GM12878 (cell line): Measurements from ENCODE around the gene TMCC2. TPM values are rescaled to one million over a fixed set of nuclear protein-coding genes. Genes with fewer than 3 reads are reported as not detected.
A peak's percentile ranks its signal among the peaks of the same experiment; 100 is the strongest.

Experiments used
- ATAC-seq: fragments of 200-7000 bp; cut with Tn5 transposase; 3 replicates; pipeline ENCODE4 v1.9.1; 2020; ENCODE audit warnings: mild to moderate bottlenecking, moderate library complexity
- Bru-seq: library from RNA; stranded (reverse); fragments of 400-500 nt; gene quantifications from one replicate; lab custom pipeline; 2021; lab: Mats Ljungman, UMichigan
- BruChase-seq, 2 experiments: library from RNA; stranded (reverse); fragments of 400-500 nt; gene quantifications; one replicate each; lab custom pipeline; 2021; lab: Mats Ljungman, UMichigan
- BruUV-seq: library from RNA; stranded (reverse); fragments of 400-500 nt; replicated peaks from 2 replicates; lab custom pipeline; 2021; lab: Mats Ljungman, UMichigan
- CTCF ChIA-PET: fragments of 300-600 bp; sonication (Branson Sonifier 250); formaldehyde crosslinking; extraction: SDS; loops from one replicate; lab custom pipeline; 2021; ENCODE audit warnings: inconsistent platforms; lab: Yijun Ruan, JAX
- POLR2A ChIA-PET: fragments of 350-600 bp; formaldehyde crosslinking; extraction: SDS; loops from one replicate; lab custom pipeline; 2021; ENCODE audit warnings: inconsistent platforms; lab: Charles Lee
- RAD21 ChIA-PET: fragments of 300-600 bp; sonication (Branson Sonifier 250); formaldehyde crosslinking; loops from one replicate; lab custom pipeline; 2023; ENCODE audit warnings: antibody characterized with exemption; ENCODE audit not compliant: unreplicated experiment; lab: Charles Lee
- SMC1A ChIA-PET: fragments of 300-600 bp; sonication (Branson Sonifier 250); formaldehyde crosslinking; loops from one replicate; lab custom pipeline; 2023; ENCODE audit not compliant: unreplicated experiment, uncharacterized antibody; lab: Charles Lee
- DNase-seq: peaks from one replicate; pipeline ENCODE4 v3.0.0-alpha.2; 2011; ENCODE audit warnings: low read depth, low spot score
- FAIRE-seq: peaks from 3 replicates; lab custom pipeline; 2011; peaks lifted over from hg19 to GRCh38; lab: Jason Lieb, UNC
- H2AFZ ChIP-seq: 2 replicates; pipeline ENCODE4 v1.6.0; 2011; ENCODE audit warnings: low read depth, low read length, control low read depth; ENCODE audit not compliant: control insufficient read depth
- H3K27ac ChIP-seq: 2 replicates; pipeline ENCODE4 v1.5.1; 2011; ENCODE audit warnings: control low read depth; ENCODE audit not compliant: control insufficient read depth, insufficient read depth
- H3K27me3 ChIP-seq, 2 experiments: replicated peaks in 1 of 2; 2 replicates each; pipeline versions ENCODE4 v1.6.0 to v1.6.1; 2011; ENCODE audit warnings: low read length in 1 of 2; ENCODE audit not compliant: control insufficient read depth in 2 of 2, insufficient read depth in 2 of 2
- H3K36me3 ChIP-seq, 2 experiments: 2 replicates each; pipeline ENCODE4 v1.5.1; 2011; ENCODE audit warnings: low read length in 1 of 2; ENCODE audit not compliant: control insufficient read depth in 2 of 2, insufficient read depth in 2 of 2
- H3K4me1 ChIP-seq: 2 replicates; pipeline ENCODE4 v1.6.1; 2011; ENCODE audit warnings: mild to moderate bottlenecking, low read length, moderate library complexity, mixed read lengths; ENCODE audit not compliant: control insufficient read depth, insufficient read depth
- H3K4me2 ChIP-seq: 2 replicates; pipeline ENCODE4 v1.6.0; 2011; ENCODE audit warnings: control low read depth; ENCODE audit not compliant: control insufficient read depth, insufficient read depth
- H3K4me3 ChIP-seq: fragments of 200-600 bp; sonication (generic); 2 replicates; pipeline ENCODE4 v1.5.1; 2016
- H3K79me2 ChIP-seq: 2 replicates; pipeline ENCODE4 v1.6.0; 2011; ENCODE audit warnings: low read length; ENCODE audit not compliant: control insufficient read depth, insufficient read depth
- H3K9ac ChIP-seq: 2 replicates; pipeline ENCODE4 v1.8.0; 2011; ENCODE audit warnings: low read length, control low read depth, mixed read lengths; ENCODE audit not compliant: control insufficient read depth, insufficient read depth
- H3K9me3 ChIP-seq: replicated peaks from 3 replicates; pipeline ENCODE4 v1.5.1; 2011; ENCODE audit warnings: mild to moderate bottlenecking, low read length; ENCODE audit not compliant: control insufficient read depth, insufficient read depth
- H4K20me1 ChIP-seq: 2 replicates; pipeline ENCODE4 v1.6.0; 2011; ENCODE audit not compliant: control insufficient read depth, insufficient read depth
- BHLHE40 ChIP-seq, 2 experiments: fragments of 450-650 bp in 1 of 2; IDR thresholded peaks; 2 replicates each; pipeline ENCODE4 v1.6.1; 2011 to 2017; ENCODE audit warnings: low read depth in 2 of 2, borderline replicate concordance in 1 of 2, improper control_type of control experiment in 1 of 2, low read length in 1 of 2, mild to moderate bottlenecking in 1 of 2
- CHD2 ChIP-seq: IDR thresholded peaks from 2 replicates; pipeline ENCODE4 v1.6.1; 2011; ENCODE audit warnings: low read depth, low read length, improper control_type of control experiment, borderline replicate concordance
- CREB1 ChIP-seq: IDR thresholded peaks from 2 replicates; pipeline ENCODE4 v1.6.1; 2012; ENCODE audit warnings: low read depth, mild to moderate bottlenecking, inconsistent platforms
- CREM ChIP-seq: IDR thresholded peaks from 2 replicates; pipeline ENCODE4 v1.6.1; 2014; ENCODE audit warnings: antibody characterized with exemption, low read depth
- DPF2 ChIP-seq: fragments of 450-650 bp; IDR thresholded peaks from 2 replicates; pipeline ENCODE4 v1.6.1; 2017; ENCODE audit warnings: mild to moderate bottlenecking
- EGR1 ChIP-seq, 2 experiments: IDR thresholded peaks; 1 replicate in 1 of 2; 2 replicates in 1 of 2; pipeline ENCODE4 v1.6.1; 2011 to 2012; ENCODE audit warnings: low read depth in 2 of 2, low read length in 2 of 2, borderline replicate concordance in 1 of 2, mild to moderate bottlenecking in 1 of 2, moderate library complexity in 1 of 2
- HDGF ChIP-seq: fragments of 450-650 bp; IDR thresholded peaks from 2 replicates; pipeline ENCODE4 v1.6.1; 2016; ENCODE audit warnings: antibody characterized with exemption
- IKZF1 ChIP-seq: fragments of 450-650 bp; conservative IDR thresholded peaks from 2 replicates; pipeline ENCODE4 v1.6.1; 2017; ENCODE audit warnings: antibody characterized with exemption, mild to moderate bottlenecking
- KDM1A ChIP-seq: fragments of 200-600 bp; sonication (generic); IDR thresholded peaks from 2 replicates; pipeline ENCODE4 v1.6.1; 2016; ENCODE audit warnings: borderline replicate concordance
- NR2F1 ChIP-seq: fragments of 450-650 bp; conservative IDR thresholded peaks from 2 replicates; pipeline ENCODE4 v1.6.1; 2017; ENCODE audit warnings: mild to moderate bottlenecking
- POU2F2 ChIP-seq: IDR thresholded peaks from 3 replicates; pipeline ENCODE4 v1.6.1; 2011; ENCODE audit warnings: low read depth, mild to moderate bottlenecking, low read length, borderline replicate concordance
- RB1 ChIP-seq: fragments of 450-650 bp; formaldehyde crosslinking; IDR thresholded peaks from 2 replicates; pipeline ENCODE4 v1.6.1; 2017; ENCODE audit warnings: mild to moderate bottlenecking, borderline replicate concordance
- SP1 ChIP-seq: IDR thresholded peaks from one replicate; pipeline ENCODE4 v1.6.1; 2011; ENCODE audit warnings: low read depth, low read length
- STAT3 ChIP-seq: IDR thresholded peaks from 2 replicates; pipeline ENCODE4 v1.6.1; 2011; ENCODE audit warnings: low read depth, low read length, improper control_type of control experiment
- ZNF622 ChIP-seq: fragments of 450-650 bp; IDR thresholded peaks from 2 replicates; pipeline ENCODE4 v1.6.1; 2017; ENCODE audit warnings: mild to moderate bottlenecking, inconsistent platforms
- WGBS: methylation state at CpG from one replicate; pipeline ENCODE4 v1.1.6; 2016; ENCODE audit warnings: low lambda C conversion rate; ENCODE audit not compliant: insufficient replicate concordance, insufficient coverage; ENCODE audit errors: missing lambda C conversion rate; 5-methylcytosine and 5-hydroxymethylcytosine counted together
- in situ Hi-C: fragments of 300-500 bp; cut with MboI; formaldehyde crosslinking; loops from 9 replicates; pipeline ENCODE4 v1.14.3; 2018; ENCODE audit warnings: mixed read lengths
- intact Hi-C: fragments of 100-400 bp; cut with micrococcal nuclease; formaldehyde crosslinking; loops from one replicate; pipeline ENCODE4 v1.14.2; 2022; ENCODE audit not compliant: unreplicated experiment
- long read RNA-seq, 2 experiments: library from polyadenylated mRNA; unstranded; transcript quantifications; one replicate each; pipeline ENCODE4 v2.0.0, GENCODE V29; 2019 to 2020
- polyA minus RNA-seq, 3 experiments: library from RNA; depleted of rRNA, polyadenylated mRNA; stranded (reverse); fragments of >200 nt; gene quantifications; 2 replicates each; pipeline ENCODE4 v1.2.3, GENCODE V29; 2011
- polyA plus RNA-seq, 11 experiments: library from polyadenylated mRNA; depleted of rRNA in 4 of 11; unstranded in 6 of 11; stranded (reverse) in 5 of 11; fragments of >200 nt; fragmentation: Nextera tagmentation in 4 of 11; fragmentation: Illumina TruSeq in 1 of 11; extraction: Ambion mirVana in 4 of 11; extraction: Trizol in 1 of 11; gene quantifications; 1 replicate in 1 of 11; 2 replicates in 10 of 11; pipeline versions ENCODE4 v1.2.1 to v1.2.3, GENCODE V29; 2011 to 2016; ENCODE audit warnings: inconsistent platforms in 2 of 11, missing spikeins in 2 of 11, low read depth in 1 of 11
- total RNA-seq, 4 experiments: library from RNA; depleted of rRNA in 3 of 4; stranded (reverse); fragments of >200 nt in 3 of 4; fragmentation: Illumina TruSeq in 1 of 4; extraction: Trizol in 1 of 4; gene quantifications; 2 replicates each; pipeline versions ENCODE4 v1.2.1 to v1.2.3, GENCODE V29; 2013 to 2021
- TF ChIP-seq, protein P1 (sequence below): IDR thresholded peaks from 2 replicates; pipeline ENCODE4 v1.6.1; 2011; ENCODE audit warnings: mild to moderate bottlenecking, low read depth, low read length, moderate library complexity; ENCODE audit not compliant: insufficient replicate concordance

The TMCC2 gene, protein sequence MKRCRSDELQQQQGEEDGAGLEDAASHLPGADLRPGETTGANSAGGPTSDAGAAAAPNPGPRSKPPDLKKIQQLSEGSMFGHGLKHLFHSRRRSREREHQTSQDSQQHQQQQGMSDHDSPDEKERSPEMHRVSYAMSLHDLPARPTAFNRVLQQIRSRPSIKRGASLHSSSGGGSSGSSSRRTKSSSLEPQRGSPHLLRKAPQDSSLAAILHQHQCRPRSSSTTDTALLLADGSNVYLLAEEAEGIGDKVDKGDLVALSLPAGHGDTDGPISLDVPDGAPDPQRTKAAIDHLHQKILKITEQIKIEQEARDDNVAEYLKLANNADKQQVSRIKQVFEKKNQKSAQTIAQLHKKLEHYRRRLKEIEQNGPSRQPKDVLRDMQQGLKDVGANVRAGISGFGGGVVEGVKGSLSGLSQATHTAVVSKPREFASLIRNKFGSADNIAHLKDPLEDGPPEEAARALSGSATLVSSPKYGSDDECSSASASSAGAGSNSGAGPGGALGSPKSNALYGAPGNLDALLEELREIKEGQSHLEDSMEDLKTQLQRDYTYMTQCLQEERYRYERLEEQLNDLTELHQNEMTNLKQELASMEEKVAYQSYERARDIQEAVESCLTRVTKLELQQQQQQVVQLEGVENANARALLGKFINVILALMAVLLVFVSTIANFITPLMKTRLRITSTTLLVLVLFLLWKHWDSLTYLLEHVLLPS
- total RNA-seq (2013; cell fraction: nucleolus; rRNA removed), result 3.7 and 4.3 TPM in 2 replicates
- total RNA-seq (2014; rRNA removed) (1.1 and 1.2 TPM in 2 replicates), total RNA-seq (2014; rRNA removed; fragmentation: Illumina TruSeq; extraction: Trizol) (0.76 and 1.2 TPM in 2 replicates), total RNA-seq (2021) (2.3 and 2.4 TPM in 2 replicates), polyA plus RNA-seq (2011; rRNA removed) (0.76 and 1.6 TPM in 2 replicates), polyA plus RNA-seq (2014; fragmentation: Illumina TruSeq; extraction: Trizol) (0.10 and 0.76 TPM in 2 replicates), polyA plus RNA-seq (2014; fragmentation: Nextera tagmentation; extraction: Ambion mirVana) (under 1 TPM; 0.06 to 0.18 TPM), polyA plus RNA-seq (2014; rRNA removed) (1.7 and 2.1 TPM in 2 replicates), polyA plus RNA-seq (2016; fragmentation: Nextera tagmentation; extraction: Ambion mirVana) (under 1 TPM; 0.42 to 0.47 TPM), polyA minus RNA-seq (2011; rRNA and poly(A)+ RNA removed) (1.1 and 2.4 TPM in 2 replicates), Bru-seq, nascent RNA (percentile 41 among the genes with signal in this experiment), BruChase-seq, experiment 1, labeled RNA remaining after a 6-hour chase (percentile 38 among the genes with signal in this experiment), BruChase-seq, experiment 2, labeled RNA remaining after a 2-hour chase (percentile 33 among the genes with signal in this experiment)
- 0.09 TPM for polyA plus RNA-seq (2011; ENCODE audit: low read depth)
- 1.8 and 2.1 TPM in 2 replicates for polyA plus RNA-seq (2011; cell fraction: cytosol; rRNA removed)
- 2.2 and 2.3 TPM in 2 replicates for polyA plus RNA-seq (2011; cell fraction: nucleus; rRNA removed)
- 0.32 and 0.55 TPM in 2 replicates for polyA plus RNA-seq (2012)
- polyA minus RNA-seq (2011; cell fraction: cytosol; rRNA and poly(A)+ RNA removed), result 0.83 and 1.6 TPM in 2 replicates
- 0.60 and 1.3 TPM in 2 replicates for polyA minus RNA-seq (2011; cell fraction: nucleus; rRNA and poly(A)+ RNA removed)
- long read RNA-seq, experiment 1, result 0 reads
- long read RNA-seq, experiment 2, result 0 reads

DNA sequence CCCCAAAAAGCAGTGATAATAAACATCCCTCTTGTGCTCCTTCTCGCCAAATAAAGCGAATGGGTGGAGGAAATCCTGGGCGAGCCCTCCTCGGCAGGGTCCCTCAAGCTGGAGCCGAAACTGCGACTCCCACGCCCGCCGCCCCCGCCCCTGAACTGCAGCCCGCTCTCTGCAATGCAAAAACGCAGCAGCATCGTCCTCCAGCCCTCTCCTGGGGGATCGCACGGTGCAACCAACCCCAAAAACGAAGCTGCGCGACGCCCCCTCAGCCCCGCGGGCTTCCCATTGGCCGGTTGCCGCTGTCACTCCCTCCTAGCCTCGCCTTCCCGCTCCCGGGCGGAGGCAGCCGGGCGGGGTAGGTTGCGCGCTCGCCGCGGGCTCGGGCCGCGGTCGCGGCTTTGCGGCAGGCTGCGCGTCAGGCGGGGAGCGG, at the start of gene TMCC2:
Gene TMCC2, plus strand, starts transcription at position 363 of the 430 bp plus-strand sequence. CDS start 619 bp downstream, outside the sequence.
- H3K4me3 ChIP-seq, result peak within 1 kb of the TSS; percentile 56
- intact Hi-C loops, result loop anchor here (1.0 kb wide), 1 partner anchor 29 kb away; no protein-coding TSS in a partner anchor
- no TSS peak for BruUV-seq
- H3K9me3 ChIP-seq, result no peaks in the 10 kb centered on the region
- H4K20me1 ChIP-seq, result no peaks in the 10 kb centered on the region
- no peaks in the 10 kb centered on the region for H3K79me2 ChIP-seq
- H2AFZ ChIP-seq, result peak within 1 kb of the TSS; percentile 69
- RAD21 ChIA-PET, result interaction anchor here (0.9 to 24.5 kb wide), 10 partner anchors 8 to 203 kb away, joined by 3 to 728 read pairs (median 19); partner anchors contain the start of gene DSTYK
- CTCF ChIA-PET, result interaction anchor here (1.0 to 19.1 kb wide), 11 partner anchors 11 to 420 kb away, joined by 3 to 836 read pairs (median 19); no protein-coding TSS in a partner anchor
- H3K9ac ChIP-seq, result no peak within 1 kb of the TSS
- H3K36me3 ChIP-seq, result no peaks in the 10 kb centered on the region
- FAIRE-seq, result peak; percentile 18
- in situ Hi-C loops, result no loop called here
- ATAC-seq, result peak; percentile 85
- H3K27ac ChIP-seq, result no peak within 1 kb of the TSS
- SMC1A ChIA-PET, result interaction anchor here (0.7 to 12.1 kb wide), 7 partner anchors 15 to 107 kb away, joined by 3 to 427 read pairs (median 4); partner anchors contain the start of gene NUAK2
- POLR2A ChIA-PET, result interaction anchor here (0.6 to 5.2 kb wide), 5 partner anchors 19 to 44 kb away, joined by 3 to 75 read pairs (median 5); no protein-coding TSS in a partner anchor
- H3K4me2 ChIP-seq, result peak within 1 kb of the TSS; percentile 90
- DNase-seq, result no peak
- WGBS, result 1% methylated on average over 44 of the region's 44 CpGs
- peaks cover 30% of the 10 kb centered on the region for H3K4me1 ChIP-seq
- H3K27me3 ChIP-seq, result peaks cover 2 to 15% of the 10 kb centered on the region in 2 experiments; a peak in 3 of 4 replicates
- TF ChIP-seq, protein P1, sequence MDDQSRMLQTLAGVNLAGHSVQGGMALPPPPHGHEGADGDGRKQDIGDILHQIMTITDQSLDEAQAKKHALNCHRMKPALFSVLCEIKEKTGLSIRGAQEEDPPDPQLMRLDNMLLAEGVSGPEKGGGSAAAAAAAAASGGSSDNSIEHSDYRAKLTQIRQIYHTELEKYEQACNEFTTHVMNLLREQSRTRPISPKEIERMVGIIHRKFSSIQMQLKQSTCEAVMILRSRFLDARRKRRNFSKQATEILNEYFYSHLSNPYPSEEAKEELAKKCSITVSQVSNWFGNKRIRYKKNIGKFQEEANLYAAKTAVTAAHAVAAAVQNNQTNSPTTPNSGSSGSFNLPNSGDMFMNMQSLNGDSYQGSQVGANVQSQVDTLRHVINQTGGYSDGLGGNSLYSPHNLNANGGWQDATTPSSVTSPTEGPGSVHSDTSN, result peak; percentile 97
- TF ChIP-seq CREM (peak; percentile 77), ZNF622 (peak; percentile 78), CREB1 (peak; percentile 75), SP1 (peak; percentile 93), EGR1 (IDR thresholded peaks at IDR 0.05; ENCODE audit: borderline replicate concordance in 1 of 2, low read depth in 2 of 2, low read length in 2 of 2) (peak in 1 of 2 experiments; percentile 88; a peak in 2 of 3 replicates), KDM1A (no peak), IKZF1 (peak; percentile 47), BHLHE40 (IDR thresholded peaks at IDR 0.05; ENCODE audit: borderline replicate concordance in 1 of 2, low read depth in 2 of 2, low read length in 1 of 2) (peak in 1 of 2 experiments; percentile 54; a peak in 2 of 4 replicates), DPF2 (peak; percentile 90), RB1 (peak; percentile 40; the same call in 1 of the 2 replicates), HDGF (0 out of 2 replicates have a peak, but pooled peaks have one; percentile 23), POU2F2 (no peak), CHD2 (peak; percentile 86; the same call in 1 of the 2 replicates), NR2F1 (no peak), STAT3 (no peak)
